ENCODE measurements around the gene CXorf51B.
"Not testable (repeated sequence)": the region's sequence is repeated elsewhere in the genome, so short reads cannot be mapped to it uniquely, and the experiment has no call there.

Gene CXorf51B

DNA sequence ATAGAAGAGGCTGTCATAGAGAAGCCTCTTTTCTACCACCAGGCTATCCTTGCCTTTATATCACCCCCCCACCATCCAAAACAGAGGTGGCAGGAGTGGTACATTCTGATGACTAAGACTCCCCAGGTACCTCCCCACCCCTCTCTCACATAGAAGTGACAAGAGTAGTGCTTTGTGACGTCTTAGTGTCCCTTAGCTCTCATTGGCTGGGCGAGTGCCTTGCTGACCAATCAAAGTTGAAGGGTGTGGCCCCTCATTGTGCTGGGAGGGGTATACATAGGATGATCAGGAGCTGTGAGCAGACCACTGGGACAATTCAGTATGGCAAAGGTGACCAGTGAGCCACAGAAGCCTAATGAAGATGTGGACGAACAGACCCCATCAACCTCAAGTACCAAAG lies at the start of gene CXorf51B:
Gene CXorf51B, plus strand, starts transcription at position 301 of the 400 bp plus-strand sequence. Its CDS starts 21 bp downstream, at position 322.
- FAIRE-seq = not testable (repeated sequence)

- FAIRE-seq = not testable (repeated sequence)
These were observed 5.1 kb downstream of the CXorf51B start, which contains the start of gene CXorf51A for GRCh38 chrX:146814644-146815043. Gene CXorf51A, minus strand, starts transcription at chrX:146814744. Its CDS starts 21 bp downstream, at chrX:146814723.

DNA sequence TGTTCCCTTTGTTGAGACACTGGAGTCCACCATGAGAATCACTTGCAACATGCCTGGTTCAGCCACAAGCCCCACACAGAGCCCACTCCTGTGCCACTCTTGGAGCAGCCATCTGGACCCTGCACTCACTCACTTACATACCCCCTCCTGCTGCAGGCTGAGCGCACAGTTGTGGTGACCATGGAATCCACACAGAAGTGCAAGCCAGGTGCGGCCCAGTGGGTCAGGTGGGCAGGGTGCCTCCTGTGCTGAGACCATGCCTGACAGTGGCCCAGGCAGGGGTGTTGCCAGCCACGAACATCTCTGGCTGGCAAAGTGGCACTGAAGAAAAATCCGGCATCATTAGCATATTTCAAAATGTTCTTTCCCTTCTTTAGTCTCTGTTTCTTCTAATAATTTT lies 22.4 kb downstream of the CXorf51B start:
- no peak for FAIRE-seq

DNA sequence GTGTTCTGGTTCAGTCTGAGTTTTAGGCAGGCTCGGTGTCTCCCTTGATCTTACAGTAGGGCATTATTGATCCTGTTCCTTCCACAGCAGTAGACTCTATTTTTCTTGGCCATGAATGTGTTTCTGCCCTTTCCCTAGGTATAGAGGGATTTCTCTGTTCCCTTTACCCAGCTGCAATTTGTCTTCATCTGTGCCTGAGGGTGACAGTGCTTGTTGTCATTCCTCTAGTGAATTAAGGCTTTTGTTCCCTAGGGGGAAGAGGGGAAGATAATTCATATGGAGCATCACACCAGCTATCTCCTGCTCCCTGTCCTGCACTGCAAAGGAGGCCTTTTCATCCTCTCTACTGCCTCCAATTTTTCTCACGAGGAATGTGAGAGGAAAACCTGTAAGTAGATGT lies 44.7 kb downstream of the CXorf51B start:
- FAIRE-seq = no peak

Measured in endometrium (tissue), 2 donors.